Mononuclear cell (primary cell): ENCODE results near the gene STPG3. TPM values are rescaled to one million over a fixed set of nuclear protein-coding genes. Genes with fewer than 3 reads are reported as not detected.
"Not testable (repeated sequence)": the region's sequence is repeated elsewhere in the genome, so short reads cannot be mapped to it uniquely, and the experiment has no call there.

Experiments
- H3K27me3 ChIP-seq: 2 replicates; pipeline ENCODE4 v1.6.0; 2011; ENCODE audit warnings: low read length, control low read depth; ENCODE audit not compliant: insufficient read depth
- H3K4me1 ChIP-seq: 2 replicates; pipeline ENCODE4 v1.5.1; 2011; ENCODE audit warnings: mild to moderate bottlenecking, low read length, control low read depth; ENCODE audit not compliant: insufficient read depth
- H3K4me3 ChIP-seq: 2 replicates; pipeline ENCODE4 v1.5.1; 2011; ENCODE audit warnings: mild to moderate bottlenecking, low read length, moderate library complexity
- H3K9me3 ChIP-seq: 2 replicates; pipeline ENCODE4 v1.5.1; 2011; ENCODE audit warnings: low read depth, mild to moderate bottlenecking, control low read depth, low read length
- total RNA-seq: library from RNA; depleted of rRNA; stranded (reverse); fragments of >200 nt; gene quantifications from one replicate; pipeline ENCODE4 v1.2.3, GENCODE V29; 2012

STPG3 gene
- total RNA-seq, 1 donor: not detected

DNA sequence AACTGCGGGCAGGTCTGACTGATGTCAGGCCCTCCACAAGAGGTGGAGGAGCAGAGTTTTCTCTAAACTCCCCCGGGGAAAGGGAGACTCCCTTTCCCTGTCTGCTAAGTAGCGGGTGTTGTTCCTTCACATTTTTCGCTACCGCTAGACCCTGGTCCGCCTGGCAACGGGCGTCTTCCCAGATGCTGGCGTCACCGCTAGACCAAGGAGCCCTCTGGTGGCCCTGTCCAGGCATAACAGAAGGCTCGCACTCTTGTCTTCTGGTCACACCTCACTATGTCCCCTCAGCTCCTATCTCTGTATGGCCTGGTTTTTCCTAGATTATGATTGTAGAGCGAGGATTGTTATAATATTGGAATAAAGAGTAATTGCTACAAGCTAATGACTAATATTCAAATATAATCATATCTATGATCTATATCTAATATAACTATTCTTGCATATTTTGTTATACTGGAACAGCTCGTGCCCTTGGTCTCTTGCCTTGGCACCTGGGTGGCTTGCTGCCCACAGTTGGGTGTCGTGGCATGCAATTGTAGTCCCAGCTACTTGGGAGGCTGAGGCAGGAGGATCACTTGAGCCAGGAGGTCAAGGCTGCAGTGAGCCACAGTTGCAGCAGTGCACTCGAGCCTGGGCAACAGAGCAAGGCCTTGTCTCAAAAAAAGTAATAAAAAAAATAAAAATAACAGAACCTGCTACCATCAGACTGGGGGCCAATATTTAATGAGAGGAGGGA lies 11.3 kb downstream of the STPG3 start:
- H3K27me3 ChIP-seq, H3K9me3 ChIP-seq, H3K4me3 ChIP-seq, H3K4me1 ChIP-seq: not testable (repeated sequence)

GRCh38 chr9:137262909-137263285 lies 11.8 kb downstream of the STPG3 start:
- Histone ChIP-seq H3K9me3 (no peaks in the 10 kb centered on the region), H3K4me1 (peaks cover 5% of the 10 kb centered on the region), H3K4me3 (no peak overlapping the region), H3K27me3 (no peaks in the 10 kb centered on the region)

- Histone ChIP-seq H3K4me3 (no peak overlapping the region), H3K4me1 (peaks cover 10% of the 10 kb centered on the region), H3K9me3 (no peaks in the 10 kb centered on the region), H3K27me3 (no peaks in the 10 kb centered on the region)
These were observed 12.4 kb downstream of the STPG3 start for GRCh38 chr9:137263506-137263905.

GRCh38 chr9:137264067-137264466 lies 13.0 kb downstream of the STPG3 start:
- no peak overlapping the region for H3K4me3 ChIP-seq
- H3K4me1 ChIP-seq: peaks cover 15% of the 10 kb centered on the region
- H3K27me3 ChIP-seq: no peaks in the 10 kb centered on the region
- no peaks in the 10 kb centered on the region for H3K9me3 ChIP-seq

GRCh38 chr9:137265496-137266161 lies 14.5 kb downstream of the STPG3 start:
- no peaks in the 10 kb centered on the region for H3K9me3 ChIP-seq
- H3K4me1 ChIP-seq: peaks cover 16% of the 10 kb centered on the region
- no peak overlapping the region for H3K4me3 ChIP-seq
- no peaks in the 10 kb centered on the region for H3K27me3 ChIP-seq

GRCh38 chr9:137266162-137266527 lies 15.1 kb downstream of the STPG3 start:
- Histone ChIP-seq H3K9me3 (no peaks in the 10 kb centered on the region), H3K27me3 (no peaks in the 10 kb centered on the region), H3K4me1 (peaks cover 19% of the 10 kb centered on the region), H3K4me3 (no peak overlapping the region)

- Histone ChIP-seq H3K27me3 (no peaks in the 10 kb centered on the region), H3K9me3 (no peaks in the 10 kb centered on the region), H3K4me1 (peaks cover 20% of the 10 kb centered on the region), H3K4me3 (no peak overlapping the region)
These were observed 15.7 kb downstream of the STPG3 start for GRCh38 chr9:137266585-137267453.

GRCh38 chr9:137267933-137268355 lies 16.9 kb downstream of the STPG3 start:
- Histone ChIP-seq H3K9me3 (no peaks in the 10 kb centered on the region), H3K4me3 (no peak overlapping the region), H3K27me3 (no peaks in the 10 kb centered on the region), H3K4me1 (peaks cover 26% of the 10 kb centered on the region)

- Histone ChIP-seq H3K27me3 (no peaks in the 10 kb centered on the region), H3K4me3 (no peak overlapping the region), H3K9me3 (no peaks in the 10 kb centered on the region), H3K4me1 (peaks cover 26% of the 10 kb centered on the region)
These were observed 17.6 kb downstream of the STPG3 start for GRCh38 chr9:137268538-137269201.

DNA sequence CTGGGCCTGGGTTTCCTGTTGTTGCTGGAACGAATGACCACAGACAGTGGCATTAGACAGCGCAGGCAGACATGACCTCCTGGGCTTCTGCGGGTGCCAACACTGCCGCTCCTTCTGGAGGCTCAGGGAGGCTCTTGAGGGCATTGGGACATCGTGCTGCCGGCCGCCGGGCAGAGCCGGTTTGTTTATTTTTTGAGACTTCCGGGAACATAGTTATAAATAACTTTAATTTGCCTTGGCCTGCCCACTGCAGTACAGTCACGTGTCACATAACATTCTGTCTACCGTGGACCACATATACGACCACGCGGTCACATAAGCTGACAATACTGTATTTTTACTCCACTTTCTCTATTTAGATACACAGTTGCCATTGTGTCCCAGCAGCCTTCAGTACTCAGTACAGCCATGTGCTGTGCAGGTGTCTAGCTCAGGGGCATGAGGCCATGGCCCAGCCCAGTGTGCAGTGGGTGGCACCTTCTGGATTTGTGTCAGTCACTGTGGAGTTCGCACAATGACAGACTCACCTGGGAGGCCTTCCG lies 18.2 kb downstream of the STPG3 start:
- Histone ChIP-seq H3K4me3 (no peak overlapping the region), H3K4me1 (peaks cover 26% of the 10 kb centered on the region), H3K27me3 (no peaks in the 10 kb centered on the region), H3K9me3 (no peaks in the 10 kb centered on the region)

DNA sequence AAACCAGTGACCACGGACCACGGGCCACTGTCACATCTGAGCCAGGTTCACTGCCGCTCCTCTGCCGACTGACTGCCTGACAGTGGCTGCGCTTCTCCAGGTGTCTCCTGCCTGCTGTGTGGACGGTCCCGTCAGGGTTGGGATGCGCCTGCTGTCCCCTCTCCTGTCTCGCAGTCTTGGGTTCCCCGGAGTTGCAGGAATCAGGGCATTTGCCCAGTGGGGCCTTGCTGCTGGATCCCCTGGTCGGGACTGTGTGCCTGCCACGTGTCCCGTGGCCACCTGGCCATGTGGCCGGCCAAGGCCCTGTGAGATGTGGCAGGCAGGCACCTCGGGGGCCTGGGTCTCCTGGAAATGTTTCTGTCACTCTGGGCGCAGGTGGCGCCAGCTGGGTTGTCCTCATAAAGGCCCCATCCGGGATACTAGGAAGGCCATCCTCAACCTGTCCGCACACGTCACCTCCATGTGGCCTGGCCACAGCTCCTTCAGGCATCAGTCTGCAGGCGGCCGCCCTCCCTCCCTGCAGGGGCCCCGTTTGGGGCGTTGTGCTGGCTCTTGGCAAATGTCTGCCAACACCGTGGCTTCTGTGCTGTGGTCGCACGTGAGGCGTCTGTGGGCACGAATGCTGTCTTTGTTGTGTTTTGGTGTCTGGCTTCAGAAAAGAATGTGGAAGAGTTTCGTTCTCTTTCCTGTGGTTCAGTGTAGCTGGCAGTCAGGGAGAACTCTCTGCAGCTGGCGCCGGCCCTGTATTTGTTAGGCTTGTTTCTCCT lies 20.0 kb downstream of the STPG3 start:
- Histone ChIP-seq H3K4me1 (peaks cover 37% of the 10 kb centered on the region), H3K27me3 (no peaks in the 10 kb centered on the region), H3K4me3 (no peak overlapping the region), H3K9me3 (no peaks in the 10 kb centered on the region)

DNA sequence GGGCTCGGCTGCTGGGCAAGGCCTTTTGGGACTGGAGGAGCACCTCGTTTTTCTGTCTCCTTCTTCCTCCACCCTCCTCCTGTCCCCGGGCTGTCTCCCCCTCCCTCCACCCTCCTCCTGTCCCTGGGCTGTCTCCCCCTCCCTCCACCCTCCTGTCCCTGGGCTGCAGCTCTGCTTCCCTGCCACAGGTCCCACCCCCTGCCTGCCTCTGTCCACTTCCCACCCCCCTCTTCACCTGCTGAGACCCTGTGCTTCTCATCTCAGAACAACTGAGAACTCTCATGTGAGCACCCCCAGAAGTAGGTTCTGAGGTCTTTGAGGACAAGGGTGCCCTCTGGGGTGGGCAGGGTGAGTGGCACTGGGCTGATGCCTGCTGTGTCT lies 20.6 kb downstream of the STPG3 start:
- Histone ChIP-seq H3K27me3 (no peaks in the 10 kb centered on the region), H3K4me1 (peaks cover 42% of the 10 kb centered on the region), H3K4me3 (no peak overlapping the region), H3K9me3 (no peaks in the 10 kb centered on the region)

GRCh38 chr9:137272241-137273094 lies 21.4 kb downstream of the STPG3 start:
- no peaks in the 10 kb centered on the region for H3K9me3 ChIP-seq
- peaks cover 50% of the 10 kb centered on the region for H3K4me1 ChIP-seq
- H3K27me3 ChIP-seq: no peaks in the 10 kb centered on the region
- H3K4me3 ChIP-seq: no peak overlapping the region
